Loucy (cell line): ENCODE data around the gene ANKRD26.

Source experiments
- H2AFZ ChIP-seq: fragments of 200-600 bp; sonication (generic); 2 replicates; pipeline ENCODE4 v1.6.0; 2016; ENCODE audit warnings: antibody characterized with exemption, mild to moderate bottlenecking, low read length, moderate library complexity
- H3F3A ChIP-seq: fragments of 200-600 bp; 2 replicates; pipeline ENCODE4 v1.6.0; 2016; ENCODE audit warnings: antibody characterized with exemption, low read depth, mild to moderate bottlenecking
- H3K27me3 ChIP-seq: fragments of 200-600 bp; sonication (generic); 2 replicates; pipeline ENCODE4 v1.6.1; 2014; ENCODE audit warnings: low read length, mild to moderate bottlenecking; ENCODE audit not compliant: insufficient read depth, poor library complexity, severe bottlenecking
- H3K36me3 ChIP-seq: fragments of 200-600 bp; sonication (generic); 2 replicates; pipeline ENCODE4 v1.6.1; 2016; ENCODE audit warnings: low read length; ENCODE audit not compliant: insufficient read depth
- H3K4me1 ChIP-seq: fragments of 200-600 bp; sonication (generic); 2 replicates; pipeline ENCODE4 v1.5.1; 2014; ENCODE audit warnings: low read length, mild to moderate bottlenecking; ENCODE audit not compliant: insufficient read depth, poor library complexity, severe bottlenecking
- H3K4me2 ChIP-seq: fragments of 200-600 bp; sonication (generic); 2 replicates; pipeline ENCODE4 v1.6.0; 2014; ENCODE audit warnings: antibody characterized with exemption, low read length, low read depth, mild to moderate bottlenecking; ENCODE audit not compliant: poor library complexity, severe bottlenecking
- H3K4me3 ChIP-seq: fragments of 200-600 bp; sonication (generic); 2 replicates; pipeline ENCODE4 v1.5.1; 2014; ENCODE audit warnings: low read length, mild to moderate bottlenecking, mixed read lengths; ENCODE audit not compliant: poor library complexity, severe bottlenecking
- H3K79me2 ChIP-seq: fragments of 200-600 bp; sonication (generic); 2 replicates; pipeline ENCODE4 v1.6.1; 2014; ENCODE audit warnings: low read length; ENCODE audit not compliant: insufficient read depth
- H3K9ac ChIP-seq: fragments of 200-600 bp; sonication (generic); 2 replicates; pipeline ENCODE4 v1.6.0; 2014; ENCODE audit warnings: mild to moderate bottlenecking, low read depth, low read length, moderate library complexity; ENCODE audit not compliant: poor library complexity, severe bottlenecking
- H3K9me2 ChIP-seq: fragments of 200-600 bp; sonication (generic); replicated peaks from 2 replicates; pipeline ENCODE4 v1.6.1; 2016; ENCODE audit warnings: low read depth, low read length, mixed read lengths
- H3K9me3 ChIP-seq: fragments of 200-600 bp; sonication (generic); 2 replicates; pipeline ENCODE4 v1.6.1; 2014; ENCODE audit warnings: mild to moderate bottlenecking, antibody characterized with exemption, low read length, low read depth; ENCODE audit not compliant: insufficient read depth
- H4K20me1 ChIP-seq: fragments of 200-600 bp; sonication (generic); 2 replicates; pipeline ENCODE4 v1.6.0; 2014; ENCODE audit warnings: antibody characterized with exemption, low read length, mild to moderate bottlenecking; ENCODE audit not compliant: insufficient read depth, poor library complexity, severe bottlenecking
- CTCF ChIP-seq: fragments of 200-600 bp; sonication (generic); conservative IDR thresholded peaks from 2 replicates; pipeline ENCODE4 v1.5.1; 2014; ENCODE audit warnings: mild to moderate bottlenecking, antibody characterized with exemption, low read length
- EZH2phosphoT487 ChIP-seq: fragments of 200-600 bp; IDR thresholded peaks from 2 replicates; pipeline ENCODE4 v1.6.1; 2018; ENCODE audit warnings: antibody characterized with exemption, mild to moderate bottlenecking, moderate library complexity, borderline replicate concordance

Gene ANKRD26

GRCh38 chr10:27099448-27099847 lies 846 bp downstream of the ANKRD26 start:
- Histone ChIP-seq H3K9ac (peak overlapping the region; percentile 78), H2AFZ (peak overlapping the region; percentile 94)

GRCh38 chr10:27088119-27089044 lies 11.9 kb downstream of the ANKRD26 start:
- no peak overlapping the region for H3K4me3 ChIP-seq
- H3K4me1 ChIP-seq, result no peaks in the 10 kb centered on the region
- H3K79me2 ChIP-seq, result no peaks in the 10 kb centered on the region
- no peaks in the 10 kb centered on the region for H3F3A ChIP-seq
- no peaks in the 10 kb centered on the region for H3K27me3 ChIP-seq
- no peak overlapping the region for H3K9ac ChIP-seq
- no peak overlapping the region for H2AFZ ChIP-seq
- H4K20me1 ChIP-seq, result no peaks in the 10 kb centered on the region
- no peaks in the 10 kb centered on the region for H3K9me3 ChIP-seq
- H3K4me2 ChIP-seq, result no peak overlapping the region
- TF ChIP-seq EZH2phosphoT487, result no peak
- no peak for TF ChIP-seq CTCF
- no peaks in the 10 kb centered on the region for H3K9me2 ChIP-seq
- peaks cover 6% of the 10 kb centered on the region; the same call in 1 of the 2 replicates for H3K36me3 ChIP-seq

More at GRCh38 chr10:27099448-27099847, 846 bp downstream of the ANKRD26 start:
- Histone ChIP-seq H3K79me2 (peaks cover 11% of the 10 kb centered on the region; the same call in 1 of the 2 replicates), H3K9me3 (no peaks in the 10 kb centered on the region), H3K4me1 (peaks cover 14% of the 10 kb centered on the region), H3K4me3 (peak overlapping the region; percentile 84), H3K27me3 (no peaks in the 10 kb centered on the region), H3K9me2 (no peaks in the 10 kb centered on the region), H3F3A (no peaks in the 10 kb centered on the region), H4K20me1 (no peaks in the 10 kb centered on the region), H3K4me2 (peak overlapping the region; percentile 93), H3K36me3 (no peaks in the 10 kb centered on the region)
- no peak for TF ChIP-seq EZH2phosphoT487

- H3K79me2 ChIP-seq, result no peaks in the 10 kb centered on the region
- no peak overlapping the region for H3K4me3 ChIP-seq
- peaks cover 19% of the 10 kb centered on the region for H3K36me3 ChIP-seq
- peaks cover 9% of the 10 kb centered on the region for H3K4me1 ChIP-seq
- H3K4me2 ChIP-seq, result peak overlapping the region; percentile 43
- H3K9me3 ChIP-seq, result peaks cover 7% of the 10 kb centered on the region; the same call in 1 of the 2 replicates
- H3F3A ChIP-seq, result no peaks in the 10 kb centered on the region
- H3K27me3 ChIP-seq, result no peaks in the 10 kb centered on the region
- TF ChIP-seq EZH2phosphoT487, result no peak
- TF ChIP-seq CTCF, result peak; percentile 45
- H3K9ac ChIP-seq, result no peak overlapping the region
- no peaks in the 10 kb centered on the region for H4K20me1 ChIP-seq
- H3K9me2 ChIP-seq, result no peaks in the 10 kb centered on the region
- H2AFZ ChIP-seq, result no peak overlapping the region
These were observed 27.7 kb downstream of the ANKRD26 start for GRCh38 chr10:27072436-27073114.
